Measurements from ENCODE around the gene ACTR5. TPM values are rescaled to one million over a fixed set of nuclear protein-coding genes. Genes with fewer than 3 reads are reported as not detected.

The ACTR5 gene
- total and polyA plus RNA-seq, 2 of the 13 experiments (the other 11 are each of a cell fraction or from before 2014, with no cell fraction given), result 19.5 to 20.5 TPM

- no peak overlapping the region for H3K9ac ChIP-seq (ENCODE audit: insufficient read depth, low read depth, low read length)
- DNase-seq (ENCODE audit: low spot score) (peak; percentile 35), ATAC-seq (peak; percentile 43), FAIRE-seq (no peak)
- intact Hi-C loops (cut with micrococcal nuclease; ENCODE audit: unreplicated experiment) (no loop called here), in situ Hi-C loops (cut with HindIII; ENCODE audit: extremely low pct_ligation_motif_present, low pct_unique_long_range_greater_than_20kb) (no loop called here)
- H3K4me3 ChIP-seq (replicated peaks in 1 of 3; ENCODE audit: insufficient read depth in 1 of 3, low read depth in 2 of 3, low read length in 3 of 3), result no peak overlapping the region
- 83% methylated on average over 11 of the region's 11 CpGs for WGBS (ENCODE audit: low lambda C conversion rate)
- no peaks in the 10 kb centered on the region for H4K20me1 ChIP-seq (ENCODE audit: insufficient read depth, low read length)
- no peak overlapping the region for H3K27ac ChIP-seq (ENCODE audit: extremely low read length, insufficient read depth, low read length)
- CTCF ChIA-PET (ENCODE audit: low intra/inter-chr PET ratio, low total read pairs), result no interaction called here
- peaks cover 37 to 90% of the 10 kb centered on the region in 2 experiments for H3K36me3 ChIP-seq (replicated peaks in 1 of 2; ENCODE audit: control insufficient read depth in 1 of 2, insufficient read depth in 2 of 2, low read length in 2 of 2)
- TF ChIP-seq NRL (CRISPR knock-in tag; IDR thresholded peaks at IDR 0.05; ENCODE audit: borderline replicate concordance) (0 out of 2 replicates have a peak, but pooled peaks have one; percentile 22), FOSL2 (CRISPR knock-in tag; IDR thresholded peaks at IDR 0.05) (peak; percentile 82), TRIM24 (CRISPR knock-in tag; IDR thresholded peaks at IDR 0.05) (no peak)
- TF ChIP-seq, protein P1, sequence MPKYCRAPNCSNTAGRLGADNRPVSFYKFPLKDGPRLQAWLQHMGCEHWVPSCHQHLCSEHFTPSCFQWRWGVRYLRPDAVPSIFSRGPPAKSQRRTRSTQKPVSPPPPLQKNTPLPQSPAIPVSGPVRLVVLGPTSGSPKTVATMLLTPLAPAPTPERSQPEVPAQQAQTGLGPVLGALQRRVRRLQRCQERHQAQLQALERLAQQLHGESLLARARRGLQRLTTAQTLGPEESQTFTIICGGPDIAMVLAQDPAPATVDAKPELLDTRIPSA (CRISPR knock-in tag; IDR thresholded peaks at IDR 0.05; ENCODE audit: borderline replicate concordance), result no peak
- H3K9me3 ChIP-seq (ENCODE audit: low read length), result no peaks in the 10 kb centered on the region
- H3K4me2 ChIP-seq (ENCODE audit: low read depth, low read length), result no peak overlapping the region
- POLR2A ChIA-PET, result no interaction called here
- no peaks in the 10 kb centered on the region for H3K4me1 ChIP-seq (ENCODE audit: insufficient read depth, low read length)
- no TSS peak for BruUV-seq (replicated peaks)
- H3K79me2 ChIP-seq (ENCODE audit: insufficient read depth, low read length), result no peaks in the 10 kb centered on the region
- H3K27me3 ChIP-seq (ENCODE audit: control insufficient read depth in 1 of 2, insufficient read depth in 2 of 2, low read length in 2 of 2), result no peaks in the 10 kb centered on the region
- H2AFZ ChIP-seq (ENCODE audit: low read length), result no peak overlapping the region
These were observed 16.5 kb downstream of the ACTR5 start for GRCh38 chr20:38764567-38765318.

DNA sequence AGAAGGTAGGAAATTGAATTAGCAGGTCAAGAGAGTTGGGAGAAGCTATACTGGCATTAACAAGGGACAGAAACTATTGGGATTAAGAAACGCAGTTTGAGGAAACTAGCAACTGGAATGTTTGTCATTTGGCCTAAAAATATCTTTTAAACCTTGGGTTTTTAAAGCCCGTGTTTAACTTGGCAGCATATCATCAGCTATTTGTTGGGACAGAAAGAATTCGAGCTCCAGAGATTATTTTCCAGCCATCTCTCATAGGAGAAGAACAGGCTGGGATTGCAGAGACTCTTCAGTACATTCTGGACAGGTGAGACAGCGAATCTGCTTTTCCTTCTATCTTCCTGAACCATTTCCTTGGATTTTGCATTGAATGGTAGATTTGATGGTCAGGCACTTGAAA, 17.8 kb downstream of the ACTR5 start:
- 93% methylated on average over 4 of the region's 4 CpGs for WGBS (ENCODE audit: low lambda C conversion rate)
- H3K9ac ChIP-seq (ENCODE audit: insufficient read depth, low read depth, low read length), result no peak overlapping the region
- H4K20me1 ChIP-seq (ENCODE audit: insufficient read depth, low read length), result no peaks in the 10 kb centered on the region
- no peaks in the 10 kb centered on the region for H3K9me3 ChIP-seq (ENCODE audit: low read length)
- ChIA-PET POLR2A (no interaction called here), CTCF (ENCODE audit: low intra/inter-chr PET ratio, low total read pairs) (no interaction called here)
- in situ Hi-C loops (cut with HindIII; ENCODE audit: extremely low pct_ligation_motif_present, low pct_unique_long_range_greater_than_20kb), result no loop called here
- no peak overlapping the region for H3K4me3 ChIP-seq (replicated peaks in 1 of 3; ENCODE audit: insufficient read depth in 1 of 3, low read depth in 2 of 3, low read length in 3 of 3)
- no peak for FAIRE-seq
- H3K36me3 ChIP-seq (replicated peaks in 1 of 2; ENCODE audit: control insufficient read depth in 1 of 2, insufficient read depth in 2 of 2, low read length in 2 of 2), result peaks cover 32 to 86% of the 10 kb centered on the region in 2 experiments
- BruUV-seq (replicated peaks), result no TSS peak
- H3K4me1 ChIP-seq (ENCODE audit: insufficient read depth, low read length), result peaks cover 8% of the 10 kb centered on the region
- DNase-seq (ENCODE audit: low spot score), result no peak
- ATAC-seq, result no peak
- H3K27ac ChIP-seq (ENCODE audit: extremely low read length, insufficient read depth, low read length), result no peak overlapping the region
- intact Hi-C loops (cut with micrococcal nuclease; ENCODE audit: unreplicated experiment), result no loop called here
- no peak overlapping the region for H3K4me2 ChIP-seq (ENCODE audit: low read depth, low read length)
- H2AFZ ChIP-seq (ENCODE audit: low read length), result no peak overlapping the region
- TF ChIP-seq KLF13 (CRISPR knock-in tag; IDR thresholded peaks at IDR 0.05) (no peak), SAFB2 (CRISPR knock-in tag; IDR thresholded peaks at IDR 0.05; ENCODE audit: borderline replicate concordance, low read depth) (no peak), HIVEP1 (CRISPR knock-in tag; IDR thresholded peaks at IDR 0.05) (no peak), ZFP90 (CRISPR knock-in tag; IDR thresholded peaks at IDR 0.05; ENCODE audit: borderline replicate concordance) (no peak), ZNF282 (IDR thresholded peaks at IDR 0.05; ENCODE audit: partially characterized antibody) (no peak), CENPT (CRISPR knock-in tag; IDR thresholded peaks at IDR 0.05; ENCODE audit: low read depth) (no peak), SRSF9 (IDR thresholded peaks at IDR 0.05; ENCODE audit: borderline replicate concordance, insufficient read depth, low read depth, low read length, poor library complexity, severe bottlenecking) (no peak)
- no peaks in the 10 kb centered on the region for H3K27me3 ChIP-seq (ENCODE audit: control insufficient read depth in 1 of 2, insufficient read depth in 2 of 2, low read length in 2 of 2)
- no peaks in the 10 kb centered on the region for H3K79me2 ChIP-seq (ENCODE audit: insufficient read depth, low read length)
